Transverse colon (tissue), 3 donors: ENCODE data around the gene TECPR1.

ENCODE experiments used
- CTCF ChIP-seq, 5 experiments: fragments of 200-600 bp in 3 of 5; fragments of 450-650 bp in 2 of 5; sonication (generic) in 3 of 5; IDR thresholded peaks; 1 replicate in 2 of 5; 2 replicates in 3 of 5; pipeline ENCODE4 v1.5.1; 2016 to 2017; ENCODE audit warnings: antibody characterized with exemption in 5 of 5, inconsistent platforms in 3 of 5, mild to moderate bottlenecking in 2 of 5, moderate library complexity in 1 of 5
- POLR2A ChIP-seq: fragments of 450-650 bp; IDR thresholded peaks from one replicate; pipeline ENCODE4 v1.6.1; 2016; ENCODE audit warnings: antibody characterized with exemption, mild to moderate bottlenecking, moderate library complexity

- no peak for TF ChIP-seq POLR2A
- no peak for TF ChIP-seq CTCF (IDR thresholded peaks at IDR 0.05)
Observed at GRCh38 chr7:98221611-98222532, 30.2 kb downstream of the TECPR1 start.
